ENCODE data around the gene PIK3C3. TPM values are rescaled to one million over a fixed set of nuclear protein-coding genes. Genes with fewer than 3 reads are reported as not detected.

PIK3C3 gene
- total RNA-seq, 4 donors from 2014 or later = 61.3 to 77.4 (median 72.5) TPM

DNA sequence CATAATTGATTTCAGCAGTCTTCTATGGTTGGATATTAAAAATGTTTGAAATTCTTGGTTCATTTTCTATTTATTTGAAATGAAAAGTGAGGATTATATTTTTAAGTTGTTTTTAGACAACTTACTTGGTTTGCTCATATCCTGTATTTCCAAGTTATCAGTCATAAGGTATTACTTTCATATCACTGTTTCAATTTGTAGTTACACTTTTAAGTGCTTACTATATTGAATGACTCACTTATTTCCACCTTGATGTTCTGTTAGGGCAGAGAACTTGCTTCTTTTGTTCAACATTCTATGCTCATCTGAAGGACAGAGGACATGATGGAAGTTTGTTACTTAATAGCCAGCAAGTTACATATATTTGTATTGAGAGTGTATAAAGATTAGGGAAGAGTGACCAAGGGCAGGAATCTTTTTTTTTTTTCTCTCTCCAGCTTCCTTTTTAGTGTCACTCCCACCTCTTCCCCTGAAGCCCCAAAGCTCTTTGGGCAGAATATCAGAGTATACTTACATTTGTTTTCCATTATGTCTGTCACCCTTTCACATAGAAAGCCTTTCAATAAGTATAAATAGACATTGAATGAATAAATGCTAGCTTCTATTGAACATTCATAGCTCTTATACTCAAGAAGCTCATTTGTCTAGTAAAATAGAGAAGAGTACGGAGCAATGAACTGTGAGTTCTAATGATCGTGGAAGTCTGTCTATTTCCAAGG lies 28.1 kb downstream of the PIK3C3 start:
- H3K9me3 ChIP-seq = no peaks in the 10 kb centered on the region
- no peak overlapping the region for H3K4me3 ChIP-seq (replicated peaks in 1 of 3)
- intact Hi-C loops (cut with DNase I) = no loop called here
- WGBS, 2 donors = 97% methylated on average over 2 of the region's 2 CpGs
- no peaks in the 10 kb centered on the region for H3K27me3 ChIP-seq
- H3K4me1 ChIP-seq = no peaks in the 10 kb centered on the region
- TF ChIP-seq, protein P1, sequence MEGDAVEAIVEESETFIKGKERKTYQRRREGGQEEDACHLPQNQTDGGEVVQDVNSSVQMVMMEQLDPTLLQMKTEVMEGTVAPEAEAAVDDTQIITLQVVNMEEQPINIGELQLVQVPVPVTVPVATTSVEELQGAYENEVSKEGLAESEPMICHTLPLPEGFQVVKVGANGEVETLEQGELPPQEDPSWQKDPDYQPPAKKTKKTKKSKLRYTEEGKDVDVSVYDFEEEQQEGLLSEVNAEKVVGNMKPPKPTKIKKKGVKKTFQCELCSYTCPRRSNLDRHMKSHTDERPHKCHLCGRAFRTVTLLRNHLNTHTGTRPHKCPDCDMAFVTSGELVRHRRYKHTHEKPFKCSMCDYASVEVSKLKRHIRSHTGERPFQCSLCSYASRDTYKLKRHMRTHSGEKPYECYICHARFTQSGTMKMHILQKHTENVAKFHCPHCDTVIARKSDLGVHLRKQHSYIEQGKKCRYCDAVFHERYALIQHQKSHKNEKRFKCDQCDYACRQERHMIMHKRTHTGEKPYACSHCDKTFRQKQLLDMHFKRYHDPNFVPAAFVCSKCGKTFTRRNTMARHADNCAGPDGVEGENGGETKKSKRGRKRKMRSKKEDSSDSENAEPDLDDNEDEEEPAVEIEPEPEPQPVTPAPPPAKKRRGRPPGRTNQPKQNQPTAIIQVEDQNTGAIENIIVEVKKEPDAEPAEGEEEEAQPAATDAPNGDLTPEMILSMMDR (IDR thresholded peaks at IDR 0.05) = no peak
- no peak for TF ChIP-seq POLR2A (IDR thresholded peaks at IDR 0.05)
- no peak for DNase-seq
- H3K27ac ChIP-seq = no peak overlapping the region
- H3K36me3 ChIP-seq = no peaks in the 10 kb centered on the region

GRCh38 chr18:41985914-41986313 lies 30.9 kb downstream of the PIK3C3 start:
- intact Hi-C loops (cut with DNase I) = no loop called here

DNA sequence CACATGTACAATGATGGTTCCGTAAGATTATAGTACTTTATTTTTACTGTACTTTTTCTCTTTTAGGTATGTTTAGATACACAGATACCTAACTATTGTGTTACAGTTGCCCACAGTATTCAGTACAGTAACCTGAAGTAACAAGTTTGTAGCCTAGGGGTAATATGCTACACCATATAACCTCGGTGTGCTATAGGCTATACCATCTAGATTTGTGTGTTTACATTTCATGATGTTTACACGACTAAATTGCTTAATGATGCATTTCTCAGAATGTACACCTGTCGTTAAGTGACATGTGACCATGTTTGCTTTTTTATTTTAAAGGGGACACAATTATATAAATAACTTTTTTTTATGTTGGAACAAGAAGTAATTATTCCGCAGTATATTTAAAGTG lies 34.5 kb downstream of the PIK3C3 start:
- intact Hi-C loops (cut with DNase I) = no loop called here
- no peak overlapping the region for H3K27ac ChIP-seq
- H3K4me1 ChIP-seq = no peaks in the 10 kb centered on the region
- H3K9me3 ChIP-seq = no peaks in the 10 kb centered on the region
- WGBS, 2 donors = 96% methylated on average over 5 of the region's 5 CpGs
- TF ChIP-seq, protein P1 (IDR thresholded peaks at IDR 0.05) = no peak
- TF ChIP-seq POLR2A (IDR thresholded peaks at IDR 0.05) = no peak
- no peak for DNase-seq
- H3K4me3 ChIP-seq (replicated peaks in 1 of 3) = no peak overlapping the region
- H3K36me3 ChIP-seq = peaks cover 0 to 5% of the 10 kb centered on the region in 2 donors
- no peaks in the 10 kb centered on the region for H3K27me3 ChIP-seq

More at GRCh38 chr18:41985914-41986313, 30.9 kb downstream of the PIK3C3 start:
- Histone ChIP-seq H3K4me3 (replicated peaks in 1 of 3) (no peak overlapping the region), H3K27me3 (no peaks in the 10 kb centered on the region), H3K9me3 (no peaks in the 10 kb centered on the region), H3K27ac (no peak overlapping the region), H3K36me3 (no peaks in the 10 kb centered on the region), H3K4me1 (no peaks in the 10 kb centered on the region)
- TF ChIP-seq POLR2A (IDR thresholded peaks at IDR 0.05) = no peak
- TF ChIP-seq, protein P1 (IDR thresholded peaks at IDR 0.05) = no peak
- DNase-seq = no peak
- 96 to 97% methylated on average over 2 of the region's 2 CpGs for WGBS, 2 donors

- no peak for TF ChIP-seq POLR2A (IDR thresholded peaks at IDR 0.05)
- TF ChIP-seq, protein P1 (IDR thresholded peaks at IDR 0.05) = no peak
- Histone ChIP-seq H3K36me3 (peaks cover 8 to 11% of the 10 kb centered on the region in 2 donors), H3K9me3 (no peaks in the 10 kb centered on the region), H3K4me1 (no peaks in the 10 kb centered on the region), H3K27ac (no peak overlapping the region), H3K27me3 (no peaks in the 10 kb centered on the region), H3K4me3 (replicated peaks in 1 of 3) (no peak overlapping the region)
- no peak for DNase-seq
- 89 to 90% methylated on average over 2 of the region's 2 CpGs for WGBS, 2 donors
- intact Hi-C loops (cut with DNase I) = no loop called here
Observed at GRCh38 chr18:41992066-41992465, 37.0 kb downstream of the PIK3C3 start.

DNA sequence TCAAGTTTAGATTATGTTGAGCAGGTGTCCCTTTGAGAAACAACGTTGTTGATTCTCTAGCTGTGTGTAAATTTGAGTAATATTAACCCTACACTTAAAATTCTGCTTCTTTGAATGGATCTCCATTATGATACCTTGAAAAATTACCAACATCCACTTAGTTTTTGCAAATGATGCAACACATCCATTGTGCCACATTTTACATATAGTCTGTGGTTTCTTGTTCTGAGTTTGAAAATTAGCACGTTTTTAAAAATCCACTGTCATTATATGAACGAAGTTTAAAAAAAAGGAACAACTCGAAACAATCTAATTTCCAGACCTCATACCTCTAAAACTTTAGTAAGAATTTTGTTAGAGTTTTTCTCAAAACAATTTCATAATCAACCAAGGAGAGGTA lies 37.7 kb downstream of the PIK3C3 start:
- no peak overlapping the region for H3K4me3 ChIP-seq (replicated peaks in 1 of 3)
- H3K27ac ChIP-seq = no peak overlapping the region
- H3K27me3 ChIP-seq = no peaks in the 10 kb centered on the region
- no peaks in the 10 kb centered on the region for H3K4me1 ChIP-seq
- H3K9me3 ChIP-seq = no peaks in the 10 kb centered on the region
- intact Hi-C loops (cut with DNase I) = no loop called here
- DNase-seq = no peak
- peaks cover 9 to 16% of the 10 kb centered on the region in 2 donors for H3K36me3 ChIP-seq
- TF ChIP-seq, protein P1 (IDR thresholded peaks at IDR 0.05) = no peak
- TF ChIP-seq POLR2A (IDR thresholded peaks at IDR 0.05) = no peak
- 90 to 95% methylated on average over 4 of the region's 4 CpGs for WGBS, 2 donors
